ENCODE data around the gene CFAP47.
A peak's percentile ranks its signal among the peaks of the same experiment; 100 is the strongest.
"Not testable (repeated sequence)": the region's sequence is repeated elsewhere in the genome, so short reads cannot be mapped to it uniquely, and the experiment has no call there.

The CFAP47 gene

DNA sequence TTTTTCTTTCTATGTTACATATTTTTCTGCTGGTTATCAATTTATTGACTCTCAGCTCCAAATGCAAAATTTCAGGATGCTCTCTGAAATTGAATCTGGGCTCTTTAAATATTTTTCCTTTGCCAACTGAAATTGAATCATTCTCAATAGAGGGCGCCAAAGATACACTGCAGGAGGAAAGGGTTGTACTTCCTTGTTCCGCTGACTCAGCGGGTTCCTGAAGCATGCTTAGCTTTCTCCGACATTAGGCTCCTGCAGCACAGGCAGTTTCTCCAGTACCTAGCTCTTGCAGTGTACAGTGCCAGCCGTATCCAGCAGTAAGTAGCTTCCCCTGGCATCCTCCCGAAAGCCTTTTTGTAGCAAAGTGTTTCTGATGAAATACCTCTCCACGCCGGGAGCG lies 28.8 kb upstream of the CFAP47 start:
- Histone ChIP-seq H3K4me1 (ENCODE audit: insufficient read depth, low read length, poor library complexity, severe bottlenecking) (peaks cover 16% of the 10 kb centered on the region), H2AFZ (ENCODE audit: low read length) (0 out of 2 replicates have a peak overlapping the region, but pooled peaks have one; percentile 41), H3K36me3 (ENCODE audit: insufficient read depth, low read length) (no peaks in the 10 kb centered on the region), H4K20me1 (ENCODE audit: insufficient read depth, low read length, poor library complexity, severe bottlenecking) (no peaks in the 10 kb centered on the region), H3K27me3 (ENCODE audit: insufficient read depth, low read length, poor library complexity, severe bottlenecking) (no peaks in the 10 kb centered on the region), H3K9me3 (ENCODE audit: insufficient read depth, low read depth, low read length) (no peaks in the 10 kb centered on the region), H3K4me3 (ENCODE audit: low read length, poor library complexity, severe bottlenecking) (peak overlapping the region; percentile 70), H3K9ac (ENCODE audit: low read depth, low read length, poor library complexity, severe bottlenecking) (peak overlapping the region; percentile 65), H3F3A (ENCODE audit: low read depth) (no peaks in the 10 kb centered on the region), H3K9me2 (replicated peaks; ENCODE audit: low read depth, low read length) (no peaks in the 10 kb centered on the region), H3K79me2 (ENCODE audit: insufficient read depth, low read length) (no peaks in the 10 kb centered on the region), H3K4me2 (ENCODE audit: low read depth, low read length, poor library complexity, severe bottlenecking) (peak overlapping the region; percentile 67)
- TF ChIP-seq EZH2phosphoT487 (IDR thresholded peaks at IDR 0.05; ENCODE audit: borderline replicate concordance) (no peak), CTCF (conservative IDR thresholded peaks at IDR 0.05; ENCODE audit: low read length) (peak; percentile 67)

- not testable (repeated sequence) for H3K9me2 ChIP-seq (replicated peaks; ENCODE audit: low read depth, low read length); H3K4me2 ChIP-seq (ENCODE audit: low read depth, low read length, poor library complexity, severe bottlenecking); H3K79me2 ChIP-seq (ENCODE audit: insufficient read depth, low read length); H3K9me3 ChIP-seq (ENCODE audit: insufficient read depth, low read depth, low read length); H2AFZ ChIP-seq (ENCODE audit: low read length); H3K9ac ChIP-seq (ENCODE audit: low read depth, low read length, poor library complexity, severe bottlenecking); H3K27me3 ChIP-seq (ENCODE audit: insufficient read depth, low read length, poor library complexity, severe bottlenecking); H3K4me1 ChIP-seq (ENCODE audit: insufficient read depth, low read length, poor library complexity, severe bottlenecking); H3K4me3 ChIP-seq (ENCODE audit: low read length, poor library complexity, severe bottlenecking); H3K36me3 ChIP-seq (ENCODE audit: insufficient read depth, low read length); H4K20me1 ChIP-seq (ENCODE audit: insufficient read depth, low read length, poor library complexity, severe bottlenecking); H3F3A ChIP-seq (ENCODE audit: low read depth)
Observed at GRCh38 chrX:35986816-35987215, 67.3 kb downstream of the CFAP47 start.

GRCh38 chrX:36007207-36007606 lies 87.7 kb downstream of the CFAP47 start:
- H4K20me1 ChIP-seq (ENCODE audit: insufficient read depth, low read length, poor library complexity, severe bottlenecking): no peaks in the 10 kb centered on the region
- no peaks in the 10 kb centered on the region for H3K4me1 ChIP-seq (ENCODE audit: insufficient read depth, low read length, poor library complexity, severe bottlenecking)
- no peak for TF ChIP-seq EZH2phosphoT487 (IDR thresholded peaks at IDR 0.05; ENCODE audit: borderline replicate concordance)
- no peak for TF ChIP-seq CTCF (conservative IDR thresholded peaks at IDR 0.05; ENCODE audit: low read length)
- no peaks in the 10 kb centered on the region for H3K9me3 ChIP-seq (ENCODE audit: insufficient read depth, low read depth, low read length)
- H3K36me3 ChIP-seq (ENCODE audit: insufficient read depth, low read length): no peaks in the 10 kb centered on the region
- no peaks in the 10 kb centered on the region for H3F3A ChIP-seq (ENCODE audit: low read depth)
- H3K9ac ChIP-seq (ENCODE audit: low read depth, low read length, poor library complexity, severe bottlenecking): no peak overlapping the region
- H3K4me3 ChIP-seq (ENCODE audit: low read length, poor library complexity, severe bottlenecking): no peak overlapping the region
- no peak overlapping the region for H2AFZ ChIP-seq (ENCODE audit: low read length)
- no peaks in the 10 kb centered on the region for H3K79me2 ChIP-seq (ENCODE audit: insufficient read depth, low read length)
- H3K4me2 ChIP-seq (ENCODE audit: low read depth, low read length, poor library complexity, severe bottlenecking): no peak overlapping the region
- H3K27me3 ChIP-seq (ENCODE audit: insufficient read depth, low read length, poor library complexity, severe bottlenecking): no peaks in the 10 kb centered on the region
- no peaks in the 10 kb centered on the region for H3K9me2 ChIP-seq (replicated peaks; ENCODE audit: low read depth, low read length)

DNA sequence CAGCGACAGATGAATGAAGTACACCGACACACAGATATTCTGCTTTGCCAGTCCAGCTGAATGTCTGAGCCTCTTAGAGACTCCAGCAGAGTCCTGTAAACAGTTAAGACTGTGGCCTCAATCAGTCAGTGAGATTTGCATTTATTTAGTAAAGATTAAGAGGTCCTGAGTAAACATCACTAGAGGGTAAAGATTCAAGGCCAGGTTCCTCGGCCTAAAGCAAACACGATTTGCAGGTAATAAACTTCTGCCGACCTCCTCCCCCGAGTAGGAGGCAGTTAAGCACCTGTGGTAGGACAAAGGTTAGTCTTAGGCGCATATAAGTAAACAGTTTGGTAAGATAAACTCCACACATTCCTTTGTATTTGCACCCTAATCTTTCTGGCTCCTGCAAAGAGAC lies 99.6 kb downstream of the CFAP47 start:
- no peaks in the 10 kb centered on the region for H3K27me3 ChIP-seq (ENCODE audit: insufficient read depth, low read length, poor library complexity, severe bottlenecking)
- H3K4me2 ChIP-seq (ENCODE audit: low read depth, low read length, poor library complexity, severe bottlenecking): no peak overlapping the region
- H4K20me1 ChIP-seq (ENCODE audit: insufficient read depth, low read length, poor library complexity, severe bottlenecking): no peaks in the 10 kb centered on the region
- TF ChIP-seq CTCF (conservative IDR thresholded peaks at IDR 0.05; ENCODE audit: low read length) (no peak), EZH2phosphoT487 (IDR thresholded peaks at IDR 0.05; ENCODE audit: borderline replicate concordance) (no peak)
- H3K4me3 ChIP-seq (ENCODE audit: low read length, poor library complexity, severe bottlenecking): no peak overlapping the region
- no peaks in the 10 kb centered on the region for H3K79me2 ChIP-seq (ENCODE audit: insufficient read depth, low read length)
- no peaks in the 10 kb centered on the region for H3K9me2 ChIP-seq (replicated peaks; ENCODE audit: low read depth, low read length)
- H3F3A ChIP-seq (ENCODE audit: low read depth): no peaks in the 10 kb centered on the region
- no peaks in the 10 kb centered on the region for H3K9me3 ChIP-seq (ENCODE audit: insufficient read depth, low read depth, low read length)
- H2AFZ ChIP-seq (ENCODE audit: low read length): no peak overlapping the region
- no peaks in the 10 kb centered on the region for H3K4me1 ChIP-seq (ENCODE audit: insufficient read depth, low read length, poor library complexity, severe bottlenecking)
- no peak overlapping the region for H3K9ac ChIP-seq (ENCODE audit: low read depth, low read length, poor library complexity, severe bottlenecking)
- no peaks in the 10 kb centered on the region for H3K36me3 ChIP-seq (ENCODE audit: insufficient read depth, low read length)

Measured in Loucy (cell line).